Ishikawa (cell line): ENCODE measurements around the gene SMCHD1.

Source experiments
- CEBPB ChIP-seq: IDR thresholded peaks from 2 replicates; pipeline ENCODE4 v1.6.1; 2012
- EGR1 ChIP-seq: IDR thresholded peaks from 2 replicates; pipeline ENCODE4 v1.6.1; 2012
- EP300 ChIP-seq: IDR thresholded peaks from 2 replicates; pipeline ENCODE4 v1.6.1; 2012; ENCODE audit warnings: borderline replicate concordance
- FOXM1 ChIP-seq: IDR thresholded peaks from 2 replicates; pipeline ENCODE4 v1.6.1; 2012; ENCODE audit warnings: low read depth, borderline replicate concordance
- RAD21 ChIP-seq: IDR thresholded peaks from 2 replicates; pipeline ENCODE4 v1.6.1; 2012; ENCODE audit warnings: low read depth
- TEAD4 ChIP-seq: IDR thresholded peaks from 2 replicates; pipeline ENCODE4 v1.6.1; 2012
- YY1 ChIP-seq: IDR thresholded peaks from 2 replicates; pipeline ENCODE4 v1.6.1; 2012; ENCODE audit warnings: low read depth
- ZBTB7A ChIP-seq: IDR thresholded peaks from 2 replicates; pipeline ENCODE4 v1.6.1; 2012; ENCODE audit warnings: low read depth
- TF ChIP-seq, protein P1 (sequence below): IDR thresholded peaks from 2 replicates; pipeline ENCODE4 v1.6.1; 2012
- TF ChIP-seq, protein P2 (sequence below): IDR thresholded peaks from 2 replicates; pipeline ENCODE4 v1.6.1; 2012
- TF ChIP-seq, protein P3 (sequence below): IDR thresholded peaks from 2 replicates; pipeline ENCODE4 v1.6.1; 2012; ENCODE audit warnings: low read depth, mild to moderate bottlenecking

DNA sequence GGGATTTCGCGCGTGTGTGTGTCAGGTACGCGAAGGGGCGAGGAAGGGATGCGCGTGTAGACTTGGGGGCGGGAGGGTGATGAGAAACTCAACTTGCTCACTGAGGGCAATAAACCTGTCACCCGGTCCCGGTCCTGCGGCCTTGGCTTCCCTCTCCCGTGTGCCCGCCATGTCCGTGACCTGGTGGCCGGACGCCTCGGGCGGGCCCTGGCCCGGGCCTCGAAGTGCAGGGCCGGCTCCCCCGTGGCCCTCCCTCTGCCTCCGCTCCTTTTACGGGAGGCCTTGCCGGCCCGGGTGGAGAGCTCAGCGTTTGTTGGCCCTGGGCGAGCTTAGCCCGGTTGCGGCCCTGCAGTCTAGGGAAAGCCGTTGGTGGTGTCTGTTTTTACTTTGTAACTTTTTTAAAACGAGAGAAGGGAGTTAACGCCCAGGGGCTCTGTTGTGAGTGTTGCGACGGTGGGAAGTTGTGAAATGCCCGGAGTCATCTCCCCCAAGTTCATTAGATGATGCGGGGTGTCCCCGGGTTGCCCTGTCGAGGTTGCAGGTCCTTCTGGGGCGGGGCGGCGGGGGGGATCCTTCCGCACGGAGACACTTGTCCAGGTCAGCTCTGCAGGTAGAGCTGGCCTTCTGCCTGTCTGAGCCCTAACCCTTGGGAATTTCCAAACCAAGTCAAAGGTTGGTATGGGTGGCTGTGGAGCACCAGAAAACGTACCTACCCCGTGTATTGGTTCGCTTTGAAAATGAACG lies 883 bp downstream of the SMCHD1 start:
- TF ChIP-seq EGR1 (no peak), CEBPB (no peak), EP300 (no peak), YY1 (0 out of 2 replicates have a peak, but pooled peaks have one; percentile 33), TEAD4 (no peak), ZBTB7A (no peak), RAD21 (no peak), FOXM1 (no peak)
- TF ChIP-seq, protein P1, sequence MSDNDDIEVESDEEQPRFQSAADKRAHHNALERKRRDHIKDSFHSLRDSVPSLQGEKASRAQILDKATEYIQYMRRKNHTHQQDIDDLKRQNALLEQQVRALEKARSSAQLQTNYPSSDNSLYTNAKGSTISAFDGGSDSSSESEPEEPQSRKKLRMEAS = no peak; the same call in 1 of the 2 replicates
- TF ChIP-seq, protein P2, sequence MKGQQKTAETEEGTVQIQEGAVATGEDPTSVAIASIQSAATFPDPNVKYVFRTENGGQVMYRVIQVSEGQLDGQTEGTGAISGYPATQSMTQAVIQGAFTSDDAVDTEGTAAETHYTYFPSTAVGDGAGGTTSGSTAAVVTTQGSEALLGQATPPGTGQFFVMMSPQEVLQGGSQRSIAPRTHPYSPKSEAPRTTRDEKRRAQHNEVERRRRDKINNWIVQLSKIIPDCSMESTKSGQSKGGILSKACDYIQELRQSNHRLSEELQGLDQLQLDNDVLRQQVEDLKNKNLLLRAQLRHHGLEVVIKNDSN = no peak; the same call in 1 of the 2 replicates
- TF ChIP-seq, protein P3, sequence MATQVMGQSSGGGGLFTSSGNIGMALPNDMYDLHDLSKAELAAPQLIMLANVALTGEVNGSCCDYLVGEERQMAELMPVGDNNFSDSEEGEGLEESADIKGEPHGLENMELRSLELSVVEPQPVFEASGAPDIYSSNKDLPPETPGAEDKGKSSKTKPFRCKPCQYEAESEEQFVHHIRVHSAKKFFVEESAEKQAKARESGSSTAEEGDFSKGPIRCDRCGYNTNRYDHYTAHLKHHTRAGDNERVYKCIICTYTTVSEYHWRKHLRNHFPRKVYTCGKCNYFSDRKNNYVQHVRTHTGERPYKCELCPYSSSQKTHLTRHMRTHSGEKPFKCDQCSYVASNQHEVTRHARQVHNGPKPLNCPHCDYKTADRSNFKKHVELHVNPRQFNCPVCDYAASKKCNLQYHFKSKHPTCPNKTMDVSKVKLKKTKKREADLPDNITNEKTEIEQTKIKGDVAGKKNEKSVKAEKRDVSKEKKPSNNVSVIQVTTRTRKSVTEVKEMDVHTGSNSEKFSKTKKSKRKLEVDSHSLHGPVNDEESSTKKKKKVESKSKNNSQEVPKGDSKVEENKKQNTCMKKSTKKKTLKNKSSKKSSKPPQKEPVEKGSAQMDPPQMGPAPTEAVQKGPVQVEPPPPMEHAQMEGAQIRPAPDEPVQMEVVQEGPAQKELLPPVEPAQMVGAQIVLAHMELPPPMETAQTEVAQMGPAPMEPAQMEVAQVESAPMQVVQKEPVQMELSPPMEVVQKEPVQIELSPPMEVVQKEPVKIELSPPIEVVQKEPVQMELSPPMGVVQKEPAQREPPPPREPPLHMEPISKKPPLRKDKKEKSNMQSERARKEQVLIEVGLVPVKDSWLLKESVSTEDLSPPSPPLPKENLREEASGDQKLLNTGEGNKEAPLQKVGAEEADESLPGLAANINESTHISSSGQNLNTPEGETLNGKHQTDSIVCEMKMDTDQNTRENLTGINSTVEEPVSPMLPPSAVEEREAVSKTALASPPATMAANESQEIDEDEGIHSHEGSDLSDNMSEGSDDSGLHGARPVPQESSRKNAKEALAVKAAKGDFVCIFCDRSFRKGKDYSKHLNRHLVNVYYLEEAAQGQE = no peak
